HepG2 (cell line): ENCODE results near the gene NOTUM. TPM values are rescaled to one million over a fixed set of nuclear protein-coding genes. Genes with fewer than 3 reads are reported as not detected.

Source experiments
- ARID5B ChIP-seq: IDR thresholded peaks from 2 replicates; pipeline ENCODE4 v1.4.0; 2020; ENCODE audit warnings: mild to moderate bottlenecking, missing genetic modification reagents
- ARNTL ChIP-seq: sonication (generic); formaldehyde crosslinking; IDR thresholded peaks from 2 replicates; pipeline ENCODE4 v1.4.0; 2020; ENCODE audit warnings: mild to moderate bottlenecking, missing genetic modification reagents
- BRCA1 ChIP-seq: sonication (generic); formaldehyde crosslinking; IDR thresholded peaks from 2 replicates; pipeline ENCODE4 v1.4.0; 2020; ENCODE audit warnings: missing genetic modification reagents
- CCDC6 ChIP-seq: sonication (generic); formaldehyde crosslinking; IDR thresholded peaks from 2 replicates; pipeline ENCODE4 v1.8.1; 2022; ENCODE audit warnings: mild to moderate bottlenecking, missing genetic modification reagents, moderate library complexity
- EED ChIP-seq: sonication (generic); formaldehyde crosslinking; IDR thresholded peaks from 2 replicates; pipeline ENCODE4 v1.5.0; 2020; ENCODE audit warnings: mild to moderate bottlenecking, missing genetic modification reagents
- ELK4 ChIP-seq: sonication (generic); formaldehyde crosslinking; IDR thresholded peaks from 2 replicates; pipeline ENCODE4 v1.9.0; 2021; ENCODE audit warnings: missing genetic modification reagents, borderline replicate concordance
- MAFK ChIP-seq, 2 experiments: IDR thresholded peaks in 1 of 2; conservative IDR thresholded peaks in 1 of 2; 2 replicates each; pipeline ENCODE4 v1.6.1; 2011; ENCODE audit warnings: improper control_type of control experiment in 2 of 2, low read length in 2 of 2
- MEIS2 ChIP-seq: sonication (generic); formaldehyde crosslinking; IDR thresholded peaks from 2 replicates; pipeline ENCODE4 v1.9.0; 2021; ENCODE audit warnings: mild to moderate bottlenecking, missing genetic modification reagents
- NFE2L2 ChIP-seq: fragments of 150-350 bp; IDR thresholded peaks from 2 replicates; pipeline ENCODE4 v1.6.1; 2014; ENCODE audit warnings: low read length
- PAF1 ChIP-seq: IDR thresholded peaks from 2 replicates; pipeline ENCODE4 v1.6.1; 2016; ENCODE audit warnings: missing genetic modification reagents, missing compliant biosample characterization
- WIZ ChIP-seq: sonication (generic); formaldehyde crosslinking; IDR thresholded peaks from 2 replicates; pipeline ENCODE4 v1.5.1; 2020; ENCODE audit warnings: mild to moderate bottlenecking, missing genetic modification reagents
- ZFYVE20 ChIP-seq: sonication (generic); formaldehyde crosslinking; IDR thresholded peaks from 2 replicates; pipeline ENCODE4 v1.8.0; 2023; ENCODE audit warnings: low read depth, mild to moderate bottlenecking, moderate library complexity, missing genetic modification reagents, borderline replicate concordance
- ZNF10 ChIP-seq: sonication (generic); formaldehyde crosslinking; IDR thresholded peaks from 2 replicates; pipeline ENCODE4 v1.4.0; 2020; ENCODE audit warnings: mild to moderate bottlenecking, low read depth, missing genetic modification reagents, borderline replicate concordance
- ZNF292 ChIP-seq: sonication (generic); formaldehyde crosslinking; IDR thresholded peaks from 2 replicates; pipeline ENCODE4 v1.8.1; 2022; ENCODE audit warnings: mild to moderate bottlenecking, low read depth, missing genetic modification reagents, borderline replicate concordance
- ZNF333 ChIP-seq: sonication (generic); formaldehyde crosslinking; IDR thresholded peaks from 2 replicates; pipeline ENCODE4 v1.4.0; 2020; ENCODE audit warnings: mild to moderate bottlenecking, missing genetic modification reagents, borderline replicate concordance
- ZNF343 ChIP-seq: sonication (generic); formaldehyde crosslinking; IDR thresholded peaks from 2 replicates; pipeline ENCODE4 v1.4.0; 2020; ENCODE audit warnings: mild to moderate bottlenecking, missing genetic modification reagents
- ZNF556 ChIP-seq: sonication (generic); formaldehyde crosslinking; IDR thresholded peaks from 2 replicates; pipeline ENCODE4 v1.4.0; 2020; ENCODE audit warnings: mild to moderate bottlenecking, missing genetic modification reagents, borderline replicate concordance
- ZNF773 ChIP-seq: sonication (generic); formaldehyde crosslinking; IDR thresholded peaks from 2 replicates; pipeline ENCODE4 v1.4.0; 2020; ENCODE audit warnings: missing genetic modification reagents, borderline replicate concordance
- ZNF891 ChIP-seq: sonication (generic); formaldehyde crosslinking; IDR thresholded peaks from 2 replicates; pipeline ENCODE4 v1.5.0; 2020; ENCODE audit warnings: mild to moderate bottlenecking, missing genetic modification reagents
- polyA plus RNA-seq, 8 experiments: library from polyadenylated mRNA; depleted of rRNA in 3 of 8; stranded (reverse) in 7 of 8; unstranded in 1 of 8; fragments of >200 nt; fragmentation: Illumina TruSeq in 4 of 8; extraction: Trizol in 4 of 8; gene quantifications; 2 replicates each; pipeline versions ENCODE4 v1.2.1 to v1.2.3, GENCODE V29; 2011 to 2016; ENCODE audit warnings: low read depth in 4 of 8, missing spikeins in 1 of 8, mixed read lengths in 1 of 8; ENCODE audit not compliant: insufficient read depth in 1 of 8
- total RNA-seq, 5 experiments: library from RNA; depleted of rRNA; stranded (reverse); fragments of >200 nt; fragmentation: Illumina TruSeq; extraction: Trizol; gene quantifications; 2 replicates each; pipeline ENCODE4 v1.2.3, GENCODE V29; 2016; ENCODE audit warnings: low read depth in 1 of 5
- TF ChIP-seq, protein P1 (sequence below): sonication (generic); formaldehyde crosslinking; IDR thresholded peaks from 2 replicates; pipeline ENCODE4 v1.4.0; 2020; ENCODE audit warnings: missing genetic modification reagents, borderline replicate concordance

Gene NOTUM
- total and polyA plus RNA-seq, 2 of the 13 experiments (the other 11 are each of a cell fraction or from before 2014, with no cell fraction given), result 150 to 160 TPM

GRCh38 chr17:82008258-82008940, 47.4 kb upstream of the NOTUM start (continued):
- TF ChIP-seq ZNF333 (CRISPR knock-in tag), result no peak
- no peak for TF ChIP-seq MEIS2 (CRISPR knock-in tag)
- TF ChIP-seq ZNF773 (CRISPR knock-in tag), result no peak
- no peak for TF ChIP-seq ELK4 (CRISPR knock-in tag)
- 0 out of 2 replicates have a peak, but pooled peaks have one; percentile 37 for TF ChIP-seq WIZ (CRISPR knock-in tag)
- no peak for TF ChIP-seq ZNF10 (CRISPR knock-in tag)
- TF ChIP-seq ZNF891 (CRISPR knock-in tag), result no peak
- no peak for TF ChIP-seq CCDC6 (CRISPR knock-in tag)
- TF ChIP-seq, protein P1, sequence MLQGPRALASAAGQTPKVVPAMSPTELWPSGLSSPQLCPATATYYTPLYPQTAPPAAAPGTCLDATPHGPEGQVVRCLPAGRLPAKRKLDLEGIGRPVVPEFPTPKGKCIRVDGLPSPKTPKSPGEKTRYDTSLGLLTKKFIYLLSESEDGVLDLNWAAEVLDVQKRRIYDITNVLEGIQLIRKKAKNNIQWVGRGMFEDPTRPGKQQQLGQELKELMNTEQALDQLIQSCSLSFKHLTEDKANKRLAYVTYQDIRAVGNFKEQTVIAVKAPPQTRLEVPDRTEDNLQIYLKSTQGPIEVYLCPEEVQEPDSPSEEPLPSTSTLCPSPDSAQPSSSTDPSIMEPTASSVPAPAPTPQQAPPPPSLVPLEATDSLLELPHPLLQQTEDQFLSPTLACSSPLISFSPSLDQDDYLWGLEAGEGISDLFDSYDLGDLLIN (CRISPR knock-in tag), result no peak
- TF ChIP-seq NFE2L2, result no peak
- no peak for TF ChIP-seq ARNTL (CRISPR knock-in tag)
- TF ChIP-seq BRCA1 (CRISPR knock-in tag), result no peak
- no peak for TF ChIP-seq EED
- TF ChIP-seq PAF1 (CRISPR knock-in tag), result no peak
- TF ChIP-seq ZFYVE20 (CRISPR knock-in tag), result no peak
- no peak for TF ChIP-seq ZNF556 (CRISPR knock-in tag)
- no peak for TF ChIP-seq MAFK (conservative IDR thresholded peaks at IDR 0.05 in 1 of 2, IDR thresholded peaks at IDR 0.05 in 1 of 2; ENCODE audit: low read length in 2 of 2)
- no peak for TF ChIP-seq ARID5B (CRISPR knock-in tag)
- TF ChIP-seq ZNF343 (CRISPR knock-in tag), result no peak
- no peak for TF ChIP-seq ZNF292 (CRISPR knock-in tag)
